ENCODE data around the gene NFE2L3.

GRCh38 chr7:26151650-26151952, 397 bp upstream of the NFE2L3 start:
- no peak for TF ChIP-seq CTCF (conservative IDR thresholded peaks at IDR 0.05; ENCODE audit: low read depth, low read length)
- no peak for TF ChIP-seq EZH2 (IDR thresholded peaks at IDR 0.05; ENCODE audit: borderline replicate concordance, low read depth, low read length, poor library complexity, severe bottlenecking)

All from A673 (cell line).